IPS-11a (cell line): ENCODE data around the gene TMEM191B.
"Not testable (repeated sequence)": the region's sequence is repeated elsewhere in the genome, so short reads cannot be mapped to it uniquely, and the experiment has no call there.

ENCODE experiments used
- H3K4me3 ChIP-seq: one replicate; pipeline ENCODE4 v1.5.1; 2013; ENCODE audit warnings: low read depth, low read length, control low read depth

Gene TMEM191B

DNA sequence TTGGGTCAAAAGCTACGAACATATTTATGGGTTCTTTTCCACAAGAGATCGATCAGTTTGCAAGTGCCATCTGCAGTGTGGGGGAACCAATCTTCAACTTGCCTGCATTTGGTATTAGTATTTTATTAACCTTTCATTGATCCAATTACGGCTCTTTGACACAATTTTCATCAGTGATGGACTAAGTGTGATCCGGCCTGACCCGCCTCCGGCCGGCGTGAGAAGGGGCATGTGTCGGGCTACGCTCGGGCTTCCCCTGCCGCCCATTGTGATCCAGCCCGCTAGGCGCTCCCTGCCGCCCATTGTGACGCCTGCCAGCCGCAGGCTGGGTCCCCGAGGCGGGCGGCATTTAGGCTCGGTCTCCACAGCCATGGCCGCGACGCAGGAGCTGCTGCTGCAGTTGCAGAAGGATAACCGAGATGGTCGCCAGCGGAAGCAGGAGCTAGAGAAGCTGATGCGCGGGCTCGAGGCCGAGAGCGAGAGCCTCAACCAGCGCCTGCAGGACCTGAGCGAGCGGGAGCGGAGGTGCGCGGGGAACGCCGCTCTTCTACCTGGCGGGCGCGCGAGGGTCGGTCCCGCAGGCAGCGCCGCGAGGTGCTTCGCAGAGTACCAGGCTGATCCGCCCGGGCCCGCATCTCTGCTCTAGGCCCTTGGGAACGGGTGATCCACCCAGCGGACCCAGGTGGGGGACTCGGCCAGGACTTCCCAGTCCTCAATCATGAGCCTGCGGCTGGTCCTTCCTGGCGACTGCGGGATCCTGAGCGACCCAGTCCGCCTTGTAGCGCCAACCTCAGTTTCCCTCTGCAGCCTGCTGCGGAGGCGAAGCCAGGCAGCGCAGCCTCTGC is at the start of gene TMEM191B:
Gene TMEM191B (plus strand): TSS at position 51 of the 845 bp plus-strand sequence. CDS start 179 bp downstream, at position 230.
- H3K4me3 ChIP-seq: not testable (repeated sequence)

DNA sequence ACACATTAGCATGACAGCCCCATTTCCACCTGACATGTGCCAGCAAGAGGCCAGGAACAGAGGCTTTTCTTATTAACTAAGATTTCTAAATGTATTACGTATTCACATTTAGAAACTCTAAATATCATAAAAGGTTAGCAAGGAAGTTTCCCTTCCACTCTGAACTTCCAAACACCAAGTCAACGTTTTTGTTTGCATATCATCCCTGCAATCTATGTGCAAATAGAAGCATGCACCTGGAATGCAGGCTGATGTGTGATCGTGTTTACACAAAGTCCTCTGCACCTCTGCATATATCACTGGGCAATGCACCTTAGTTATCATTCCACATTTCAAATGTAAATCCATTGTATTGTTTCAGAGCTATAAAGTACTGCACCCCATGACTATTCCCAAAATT is 31.4 kb upstream of the TMEM191B start:
- H3K4me3 ChIP-seq: not testable (repeated sequence)

DNA sequence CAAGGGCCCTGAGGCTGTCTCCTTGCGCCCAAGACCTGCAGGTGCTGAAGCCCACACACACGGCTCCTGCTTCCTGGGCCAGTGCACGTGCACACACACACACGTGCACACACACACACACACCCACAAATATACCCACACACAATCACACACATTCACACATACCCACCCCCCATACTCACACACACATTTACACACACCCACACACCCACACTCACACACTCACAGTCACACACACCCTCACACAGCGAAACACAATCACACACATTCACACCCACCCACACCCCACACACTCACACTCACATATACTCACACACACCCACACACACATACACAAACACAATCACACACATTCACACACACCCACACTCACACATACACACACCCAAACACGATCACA is 16.3 kb upstream of the TMEM191B start:
- H3K4me3 ChIP-seq: not testable (repeated sequence)

DNA sequence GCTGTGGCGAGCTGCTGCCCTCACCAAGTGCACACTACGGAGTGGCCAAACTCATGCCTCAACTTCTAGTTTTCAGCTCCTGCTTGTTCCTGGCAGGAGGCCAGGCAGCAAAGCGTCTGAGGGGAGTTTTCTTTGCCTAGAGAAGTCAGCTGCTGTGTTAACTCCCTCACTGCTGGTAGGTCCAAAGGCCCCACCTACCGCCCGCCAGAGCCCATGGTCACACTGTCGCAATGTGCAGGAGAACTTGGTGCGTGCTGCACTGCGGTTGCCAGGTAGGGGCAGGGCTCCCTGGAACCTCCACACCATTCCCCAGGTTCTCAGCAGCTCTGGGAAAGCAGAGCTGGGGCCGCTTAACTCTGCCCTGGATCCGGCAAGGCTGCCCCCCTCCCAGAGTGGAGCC is 15.2 kb upstream of the TMEM191B start:
- H3K4me3 ChIP-seq: not testable (repeated sequence)

DNA sequence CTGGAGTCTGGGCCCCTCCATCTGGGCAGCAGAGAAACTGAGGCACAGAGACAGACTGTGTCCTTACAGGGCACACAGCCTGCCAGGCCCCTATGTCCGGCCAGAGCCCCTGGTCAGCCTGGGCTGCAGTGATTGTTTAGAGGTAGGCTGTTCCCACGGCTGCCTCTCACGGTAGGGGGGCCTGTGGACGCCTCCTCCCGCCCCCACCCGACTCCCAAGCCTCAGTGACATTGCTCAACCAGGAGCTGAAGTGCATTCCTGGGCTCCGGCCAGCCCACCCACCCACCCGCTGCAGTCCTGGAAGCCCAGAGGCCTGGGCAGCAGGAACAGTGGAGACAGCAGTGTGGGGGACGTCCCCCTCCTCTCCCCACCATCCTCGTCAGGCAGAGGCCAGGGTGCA is 14.1 kb upstream of the TMEM191B start:
- not testable (repeated sequence) for H3K4me3 ChIP-seq

DNA sequence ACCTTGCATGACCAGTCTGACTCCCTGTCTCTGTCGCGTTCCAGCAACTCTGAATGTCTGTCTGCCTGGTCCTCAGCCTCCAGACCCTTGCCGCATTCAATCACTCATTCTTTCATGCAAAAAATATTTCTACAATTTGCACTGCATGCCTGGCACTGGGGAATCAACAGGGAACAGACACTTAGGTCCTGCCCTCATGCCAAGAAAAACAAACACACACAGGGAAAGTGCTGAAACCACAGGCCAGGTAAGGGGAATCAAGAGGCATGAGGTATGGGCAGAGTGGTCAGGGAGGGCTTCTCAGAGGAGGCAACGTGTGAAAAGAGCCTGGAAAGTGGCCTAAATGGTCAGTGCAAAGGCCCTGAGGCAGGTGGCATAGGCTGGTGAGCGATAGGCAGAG is 9.5 kb upstream of the TMEM191B start, which contains the start of gene GGTLC3:
Gene GGTLC3 (minus strand): TSS at position 101 of the 400 bp plus-strand sequence. CDS start 264 bp downstream, outside the sequence.
- H3K4me3 ChIP-seq: not testable (repeated sequence)

DNA sequence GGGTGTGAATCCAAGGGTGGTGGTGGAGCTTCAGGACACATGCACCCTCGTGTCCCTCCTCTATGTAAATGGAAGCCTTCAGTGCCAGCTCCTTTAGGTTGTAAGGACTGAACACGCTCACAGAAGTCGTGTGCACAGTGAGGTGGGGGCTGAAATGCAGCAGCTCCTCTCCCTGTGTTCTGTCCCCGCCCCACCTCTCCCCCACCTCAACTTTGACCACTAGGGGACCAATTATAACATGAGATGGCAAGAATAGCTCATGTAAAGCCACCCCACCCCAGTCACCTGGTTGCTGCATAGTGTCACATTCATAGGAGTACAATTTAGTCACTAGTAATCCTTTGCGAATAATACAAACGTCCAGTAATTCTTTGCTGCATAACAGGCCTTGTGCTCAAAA is 4.8 kb upstream of the TMEM191B start:
- not testable (repeated sequence) for H3K4me3 ChIP-seq

DNA sequence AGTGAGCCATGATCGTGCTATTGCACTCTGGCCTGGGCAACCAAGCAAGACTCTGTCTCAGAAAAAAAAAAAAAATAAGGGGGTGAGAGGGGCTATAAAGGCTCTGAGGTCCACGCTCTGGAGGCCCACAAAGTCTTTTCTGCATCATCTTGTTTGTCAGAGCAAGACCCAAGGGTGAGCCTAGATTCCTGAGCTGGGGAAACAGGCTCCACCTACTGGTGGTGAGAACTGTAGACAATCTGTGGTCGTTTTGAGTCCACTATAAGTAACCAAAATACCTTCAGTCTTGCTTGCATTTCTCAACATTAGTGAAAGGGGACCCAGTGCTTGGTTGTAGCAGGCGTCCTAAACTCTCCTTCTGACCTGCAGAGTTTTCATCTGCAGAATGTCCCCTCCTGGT is 4.3 kb upstream of the TMEM191B start:
- not testable (repeated sequence) for H3K4me3 ChIP-seq

DNA sequence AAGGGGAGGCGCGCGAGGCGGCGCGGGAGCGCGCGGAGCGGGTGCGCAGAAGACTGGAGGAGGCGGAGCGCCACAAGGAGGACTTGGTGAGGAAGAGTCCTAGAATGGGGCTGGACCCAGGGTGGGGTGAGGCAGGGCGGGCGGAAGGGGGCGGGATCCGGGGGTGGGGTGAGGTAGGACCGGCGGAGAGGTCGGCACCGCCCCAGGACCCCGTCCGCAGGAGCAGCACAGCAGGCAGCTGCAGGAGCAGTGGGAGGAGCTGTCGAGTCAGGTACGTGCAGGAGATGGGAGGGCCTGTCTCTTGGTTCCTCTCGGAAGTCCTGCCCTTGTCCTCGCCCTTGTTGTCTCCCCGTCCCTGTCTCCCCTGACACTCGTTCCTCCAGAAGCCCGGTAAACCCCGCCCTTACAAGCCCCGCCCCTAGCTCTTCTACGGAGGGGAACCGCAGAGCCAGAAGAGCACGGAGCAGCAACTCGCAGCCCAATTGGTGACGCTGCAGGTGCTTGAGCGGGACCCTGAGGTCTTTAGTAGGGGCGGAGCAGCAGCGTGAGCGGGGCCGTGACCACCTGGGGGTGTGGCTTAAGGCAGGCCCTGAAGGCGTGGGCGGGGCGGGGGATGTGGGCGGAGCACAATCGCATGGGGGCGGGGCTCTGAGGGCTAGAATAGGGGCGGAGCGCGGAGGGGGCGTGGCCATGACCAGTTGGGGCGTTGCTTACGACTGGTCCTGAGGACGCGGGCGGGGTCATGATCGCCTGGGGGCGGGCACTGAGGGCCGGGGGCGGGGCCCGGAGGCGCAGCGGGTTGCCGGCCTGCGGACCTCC is 1.2 kb downstream of the TMEM191B start:
- H3K4me3 ChIP-seq: not testable (repeated sequence)

DNA sequence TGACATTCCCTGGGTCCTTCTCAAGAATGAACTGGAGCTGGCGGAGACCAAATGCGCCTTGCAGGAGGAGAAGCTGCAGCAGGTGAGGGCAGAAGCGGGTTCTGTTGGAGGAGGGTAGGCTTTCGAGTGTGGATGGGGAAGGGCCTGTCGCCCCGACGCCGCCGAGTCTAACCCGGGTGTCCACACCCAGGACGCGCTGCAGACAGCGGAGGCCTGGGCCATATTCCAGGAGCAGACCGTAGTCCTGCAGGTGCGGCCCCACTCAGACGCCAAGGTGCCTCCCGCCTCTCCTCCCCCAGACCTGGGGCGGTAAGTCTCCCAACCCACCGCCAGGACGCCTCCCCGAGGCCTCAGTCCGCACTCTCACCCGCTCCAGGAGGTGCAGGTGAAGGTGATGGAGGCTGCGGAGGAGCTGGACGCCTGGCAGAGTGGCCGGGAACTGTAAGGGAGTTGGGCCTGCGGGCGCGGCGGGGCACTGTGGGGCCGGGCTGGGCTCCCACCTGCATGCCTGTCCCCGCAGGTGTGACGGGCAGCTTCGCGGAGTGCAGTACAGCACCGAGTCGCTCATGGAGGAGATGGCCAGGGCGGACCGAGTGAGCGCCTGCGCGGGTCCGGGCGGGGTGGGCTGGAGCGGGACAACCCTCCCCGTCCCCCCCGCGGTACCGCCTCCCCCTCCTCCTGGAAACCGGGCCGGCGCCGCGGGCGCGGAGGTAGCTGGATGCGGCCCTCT is 2.0 kb downstream of the TMEM191B start:
- H3K4me3 ChIP-seq: not testable (repeated sequence)

DNA sequence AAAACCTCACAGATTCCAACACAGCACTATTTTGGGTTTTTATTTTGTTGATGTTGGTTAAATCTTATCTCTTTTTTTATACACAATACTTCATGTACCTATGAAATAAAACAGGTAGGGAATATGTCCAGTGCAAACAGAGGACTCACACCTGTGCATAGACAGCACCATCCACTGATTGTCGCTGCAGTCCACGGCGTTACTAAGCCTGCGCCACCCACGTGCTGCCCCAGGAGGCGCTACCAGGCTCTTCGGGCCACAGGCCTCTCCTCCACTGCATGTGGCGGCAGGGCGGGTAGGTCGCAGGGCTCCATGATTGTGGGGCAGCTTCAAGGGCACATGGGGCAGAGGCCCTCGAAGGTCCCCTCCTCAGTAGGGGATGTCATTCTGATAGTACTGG is 6.0 kb downstream of the TMEM191B start:
- not testable (repeated sequence) for H3K4me3 ChIP-seq

DNA sequence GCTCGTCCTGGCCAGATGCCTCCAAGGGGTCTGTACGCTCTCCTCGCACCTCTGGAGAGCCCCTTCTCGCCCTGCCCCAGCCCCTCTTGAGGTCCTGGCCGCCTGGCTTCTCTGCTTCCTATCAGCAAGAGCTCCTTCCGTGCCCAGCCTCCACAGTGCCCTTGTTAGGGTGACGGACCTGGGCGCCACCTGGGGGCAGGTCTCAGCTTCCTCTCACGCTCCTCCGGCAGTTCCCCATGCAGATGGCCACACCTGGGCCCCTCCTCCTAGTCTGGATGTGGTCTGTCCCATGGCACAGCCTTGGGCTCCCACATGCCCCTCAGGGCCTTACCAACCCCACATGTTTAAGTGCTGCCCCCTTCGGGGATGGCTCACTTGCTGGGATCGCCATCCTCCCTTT is 6.7 kb downstream of the TMEM191B start:
- H3K4me3 ChIP-seq: not testable (repeated sequence)

DNA sequence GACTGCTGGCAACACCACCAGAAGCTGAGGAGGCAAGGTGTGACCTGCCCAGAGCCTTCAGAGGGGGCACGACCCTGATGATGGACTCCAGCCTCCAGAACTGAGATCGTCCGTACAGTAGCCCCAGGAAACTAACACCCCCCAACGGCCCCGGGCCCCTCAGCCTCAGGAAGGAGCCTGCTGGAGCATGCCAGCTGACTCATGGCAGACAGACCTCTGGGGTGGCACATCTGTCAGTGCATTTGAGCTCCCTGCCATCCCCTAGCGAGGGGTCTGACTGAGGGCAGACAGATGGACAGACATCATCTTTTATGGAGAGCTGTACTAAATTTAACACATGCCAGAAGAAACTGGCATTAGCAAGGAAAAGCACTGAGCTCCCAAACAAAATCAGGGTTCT is 12.4 kb downstream of the TMEM191B start:
- H3K4me3 ChIP-seq: not testable (repeated sequence)

DNA sequence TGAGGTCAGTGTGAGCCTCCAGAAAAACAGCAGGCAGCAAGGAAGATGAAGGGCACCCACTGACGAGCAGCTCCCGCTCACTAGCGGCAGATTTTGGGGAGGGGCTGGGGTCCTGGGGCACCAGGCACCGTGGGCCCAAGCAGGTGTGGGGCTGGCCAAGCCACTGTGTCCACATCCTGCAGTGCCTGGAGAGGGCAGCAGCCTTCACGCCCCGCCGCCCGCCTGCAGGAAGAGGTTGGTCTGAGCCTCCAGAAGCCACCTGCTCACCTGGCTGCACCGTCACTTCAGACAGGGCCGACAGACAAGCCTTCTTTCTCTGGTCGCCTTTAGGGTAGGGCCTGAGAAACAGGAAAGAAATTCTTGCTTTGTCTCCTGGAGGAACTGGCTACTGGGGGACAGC is 15.8 kb downstream of the TMEM191B start:
- H3K4me3 ChIP-seq: not testable (repeated sequence)

DNA sequence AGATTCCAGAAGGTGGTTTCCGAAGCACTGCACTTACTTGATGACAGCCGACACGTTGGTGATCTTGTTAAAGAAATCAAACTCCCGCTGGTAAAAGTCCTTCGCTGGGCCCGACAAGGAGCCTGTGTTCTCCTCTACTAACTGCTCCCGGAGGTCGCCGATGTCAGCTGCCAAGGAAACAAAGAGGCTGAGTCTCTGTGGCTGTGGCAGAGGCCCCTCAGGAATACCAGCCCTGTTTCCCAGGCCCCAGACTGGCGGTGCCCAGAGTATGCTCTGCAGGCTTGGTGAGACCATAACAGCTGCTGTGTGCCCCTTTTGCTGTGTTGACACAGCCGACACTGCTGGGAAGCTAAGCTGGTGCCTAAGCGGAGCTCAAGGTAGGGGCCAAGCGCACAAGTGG is 17.0 kb downstream of the TMEM191B start:
- H3K4me3 ChIP-seq: not testable (repeated sequence)

DNA sequence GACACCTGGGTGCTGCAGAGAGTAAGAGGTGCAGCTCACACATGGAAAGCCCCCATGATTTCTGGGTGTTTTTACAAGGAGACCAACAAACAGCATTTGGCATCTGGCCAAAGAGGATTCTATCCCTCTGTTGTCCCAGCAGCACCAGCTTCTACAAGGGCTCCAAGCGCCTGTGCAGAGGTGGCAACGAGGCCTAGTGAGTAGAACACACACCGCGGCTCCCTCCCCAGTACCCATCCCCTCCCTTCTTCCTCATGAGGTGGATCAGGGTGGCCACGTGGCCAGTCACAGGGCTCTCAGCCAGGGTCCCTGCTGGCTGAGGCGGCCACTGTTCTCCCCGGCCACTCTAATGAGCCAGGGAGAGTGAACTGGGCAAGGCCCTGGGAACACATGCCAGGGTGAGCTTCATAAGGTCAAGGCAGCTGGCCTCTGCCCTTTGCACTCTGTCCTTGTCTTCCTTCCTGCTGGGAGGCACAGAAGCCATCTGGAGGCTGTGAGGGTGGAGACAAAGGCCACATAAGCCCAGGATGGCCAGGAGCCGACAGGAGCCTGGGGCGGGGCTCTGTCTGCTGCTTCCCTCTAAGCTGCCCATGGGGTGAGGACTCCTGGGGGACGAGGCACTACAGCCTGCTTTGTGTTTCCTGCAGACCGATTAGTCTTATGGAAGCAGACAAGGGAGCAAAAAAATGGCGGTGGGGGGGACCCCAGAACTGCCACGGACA is 22.0 kb downstream of the TMEM191B start:
- H3K4me3 ChIP-seq: not testable (repeated sequence)

DNA sequence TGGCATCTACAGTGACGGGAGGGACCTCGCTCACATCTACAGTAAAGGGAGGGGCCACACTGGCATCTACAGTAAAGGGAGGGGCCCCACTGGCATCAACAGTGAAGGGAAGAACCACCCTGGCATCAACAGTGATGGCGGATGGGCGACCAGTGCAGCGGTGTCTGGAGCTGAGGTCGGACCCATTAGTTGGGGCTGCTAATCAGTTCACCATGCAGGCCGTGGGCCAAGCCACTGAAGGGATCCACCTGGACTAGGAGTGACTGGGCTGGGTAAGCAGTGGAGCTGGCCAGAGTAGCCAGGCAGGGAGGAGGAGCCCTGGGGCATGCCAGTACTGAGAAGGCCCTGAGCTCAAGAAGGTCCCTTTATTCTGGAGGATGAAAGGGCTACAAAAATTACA is 23.4 kb downstream of the TMEM191B start:
- not testable (repeated sequence) for H3K4me3 ChIP-seq

DNA sequence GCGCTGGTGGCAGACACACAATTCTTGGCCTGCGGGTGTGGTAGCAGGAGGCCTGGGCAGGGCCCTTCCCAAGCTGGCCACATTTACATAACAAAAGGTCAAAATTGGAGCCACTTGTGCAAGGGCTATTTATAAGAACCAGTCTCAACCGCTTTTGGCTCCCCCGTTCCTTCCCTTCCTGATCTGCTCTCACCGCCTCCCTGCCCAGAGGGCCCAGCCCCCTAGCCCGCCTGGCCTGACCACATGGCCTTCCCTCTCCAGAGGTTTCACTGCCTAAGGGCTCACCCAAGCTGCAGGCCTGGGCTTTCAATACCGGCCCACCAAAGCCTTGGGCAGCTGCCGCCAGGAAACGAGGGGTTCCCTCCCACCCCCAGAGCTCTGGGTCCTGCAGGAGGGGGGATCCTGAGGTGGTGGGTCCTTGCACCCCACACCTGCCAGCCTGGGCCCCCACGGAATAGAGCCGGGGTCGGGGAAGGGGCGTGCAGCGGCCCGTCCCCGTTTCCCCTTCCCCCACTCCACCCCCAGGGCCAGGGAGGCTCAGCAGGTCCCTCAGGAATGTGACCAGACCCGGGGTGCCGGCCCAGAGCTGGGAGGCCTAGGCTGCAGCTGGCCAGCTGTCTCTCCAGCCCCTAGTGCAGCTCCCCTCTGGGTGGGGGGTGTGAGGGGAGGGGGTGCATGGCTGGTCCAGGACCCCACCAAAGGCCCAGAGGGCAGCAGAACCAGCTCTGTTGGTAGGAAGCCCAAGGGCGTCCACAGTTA is 25.4 kb downstream of the TMEM191B start:
- not testable (repeated sequence) for H3K4me3 ChIP-seq

DNA sequence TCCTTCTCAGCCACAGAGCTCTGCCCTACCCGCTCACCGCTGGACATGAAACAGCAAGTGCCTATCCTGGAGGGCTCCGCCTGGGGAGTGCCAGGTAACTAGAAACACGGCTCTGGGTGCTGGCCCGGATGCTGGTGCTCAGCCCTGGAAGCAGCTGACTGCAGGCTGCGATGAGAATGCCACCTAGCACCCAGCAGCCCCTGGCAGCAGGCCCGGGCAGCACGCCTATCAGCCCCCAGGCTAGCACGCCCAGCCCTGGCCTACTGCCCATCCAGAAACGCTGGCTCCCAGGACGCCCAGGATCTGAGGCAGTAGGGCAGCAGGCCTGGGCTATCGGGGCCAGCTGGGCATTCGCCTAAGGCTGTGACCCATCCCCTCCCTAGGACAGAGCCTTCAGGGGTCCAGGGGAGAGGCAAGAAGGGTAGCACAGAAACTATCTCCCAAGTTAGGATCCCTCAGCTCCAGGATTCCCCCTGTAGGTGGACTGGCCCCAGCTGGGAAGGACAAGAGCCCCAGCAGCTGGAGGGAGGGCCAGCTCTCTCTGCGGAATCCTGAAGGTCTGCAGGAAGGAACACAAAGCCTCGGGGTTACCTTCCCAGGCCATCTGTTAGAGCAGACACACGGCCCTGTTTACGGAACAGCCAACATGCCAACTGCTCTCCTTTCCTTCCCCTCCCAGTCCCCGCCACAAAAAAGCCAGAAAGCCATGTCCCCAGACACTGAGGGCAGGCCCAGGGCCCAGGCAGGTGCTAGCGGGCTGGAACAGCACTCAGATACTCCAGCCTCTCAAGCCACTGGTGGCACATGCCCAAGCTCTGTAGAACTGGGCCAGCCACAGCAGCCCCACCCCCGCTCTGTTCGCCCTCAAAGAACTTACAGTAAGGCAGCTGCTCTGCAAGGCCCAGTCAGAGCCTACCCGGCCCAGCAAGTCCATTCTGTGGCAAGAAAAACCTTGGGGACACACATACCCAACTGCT is 27.0 kb downstream of the TMEM191B start:
- not testable (repeated sequence) for H3K4me3 ChIP-seq
